Inferior parietal cortex (tissue), 1 donor: ENCODE data around the gene ETF1.

Source experiments
- DNase-seq: peaks from one replicate; pipeline ENCODE4 v3.0.0-alpha.2; 2016; ENCODE audit errors: extremely low spot score

Gene ETF1

DNA sequence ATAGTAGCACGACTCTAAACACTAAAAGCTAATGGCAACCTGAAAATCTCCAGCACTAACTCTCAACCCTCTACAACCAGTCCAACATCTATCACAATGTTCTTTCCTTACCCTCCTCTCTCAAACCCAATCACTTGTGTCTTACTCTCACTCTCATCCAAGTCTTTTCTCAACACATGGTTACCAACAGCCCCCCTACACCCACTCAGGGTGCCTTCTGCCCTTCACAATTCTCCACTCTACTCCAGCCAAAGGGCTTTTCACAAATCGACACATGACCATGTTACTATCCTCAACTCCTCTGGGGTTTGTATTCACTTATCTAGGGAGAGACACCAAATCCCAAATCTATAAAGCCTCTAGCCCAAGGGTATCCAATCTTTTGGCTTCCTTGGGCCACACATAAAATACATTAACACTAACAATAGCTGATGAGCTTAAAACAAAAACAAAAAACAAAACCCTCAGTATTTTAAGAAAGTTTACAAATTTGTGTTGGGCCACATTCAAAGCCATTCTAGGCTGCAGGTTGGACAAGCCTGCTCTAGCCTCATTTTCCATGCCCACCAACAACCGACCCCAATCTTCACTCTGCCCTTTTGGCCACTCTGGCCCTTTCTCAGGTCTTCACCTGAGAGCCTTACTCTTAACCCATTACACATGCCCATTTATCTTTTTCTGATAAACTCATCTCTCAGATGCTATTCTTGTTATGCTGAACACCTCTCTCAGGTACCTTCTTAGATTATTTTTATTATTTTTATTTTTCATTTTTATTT lies 20.5 kb upstream of the ETF1 start:
- no peak for DNase-seq

DNA sequence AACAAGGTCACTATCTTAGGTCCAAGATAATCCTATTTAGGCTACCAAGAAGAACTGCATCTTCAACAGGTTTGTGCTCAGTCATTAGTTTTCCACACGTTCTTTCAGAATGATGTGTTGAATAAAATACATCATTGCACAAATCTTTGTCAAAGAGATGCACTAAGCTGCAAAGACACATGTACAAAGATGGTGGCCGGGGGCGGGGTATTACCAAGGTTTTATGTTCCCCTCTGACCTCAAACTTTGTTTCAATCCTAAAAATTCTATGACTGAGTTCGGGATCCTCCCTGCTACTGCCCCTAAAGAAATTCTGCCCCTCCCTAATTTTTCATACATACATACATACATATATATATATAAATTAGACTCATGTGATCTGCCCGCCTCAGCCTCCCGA lies 17.9 kb upstream of the ETF1 start:
- DNase-seq = no peak

DNA sequence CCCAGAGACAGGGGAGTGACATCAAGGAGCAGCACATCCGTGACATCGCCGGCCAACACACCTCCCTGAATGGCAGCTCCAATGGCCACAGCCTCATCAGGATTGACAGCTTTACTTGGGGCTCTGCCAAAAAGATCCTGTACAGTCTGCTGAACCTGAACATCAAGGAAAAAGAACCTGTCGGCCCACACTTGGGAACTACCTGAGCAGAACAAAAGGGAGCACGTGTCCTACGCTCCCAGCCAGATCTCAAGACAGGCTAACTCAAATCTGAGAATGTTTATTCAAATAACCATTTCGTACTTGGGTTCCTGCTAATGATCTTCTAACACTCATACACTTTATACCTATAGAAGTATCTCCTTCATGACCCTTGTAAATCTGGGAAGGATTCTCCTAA lies 16.9 kb upstream of the ETF1 start:
- no peak for DNase-seq

DNA sequence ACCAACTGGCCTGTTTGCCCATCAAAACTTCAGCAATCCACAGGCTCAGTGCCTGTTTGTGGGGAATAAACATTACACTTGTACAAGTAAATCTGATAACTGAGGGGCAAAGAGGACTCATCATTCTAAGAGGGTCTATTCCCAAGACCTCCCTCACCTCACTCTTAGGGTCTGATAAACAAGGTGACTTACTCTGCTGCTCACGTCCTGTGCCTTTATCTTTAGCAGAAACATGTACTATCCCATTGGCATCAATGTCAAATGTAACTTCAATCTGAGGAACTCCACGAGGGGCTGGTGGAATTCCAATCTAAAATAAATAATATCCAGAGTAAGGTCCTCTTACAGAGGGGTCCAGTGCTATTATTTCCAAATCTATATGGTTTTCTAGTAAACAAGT lies 14.6 kb upstream of the ETF1 start:
- no peak for DNase-seq

DNA sequence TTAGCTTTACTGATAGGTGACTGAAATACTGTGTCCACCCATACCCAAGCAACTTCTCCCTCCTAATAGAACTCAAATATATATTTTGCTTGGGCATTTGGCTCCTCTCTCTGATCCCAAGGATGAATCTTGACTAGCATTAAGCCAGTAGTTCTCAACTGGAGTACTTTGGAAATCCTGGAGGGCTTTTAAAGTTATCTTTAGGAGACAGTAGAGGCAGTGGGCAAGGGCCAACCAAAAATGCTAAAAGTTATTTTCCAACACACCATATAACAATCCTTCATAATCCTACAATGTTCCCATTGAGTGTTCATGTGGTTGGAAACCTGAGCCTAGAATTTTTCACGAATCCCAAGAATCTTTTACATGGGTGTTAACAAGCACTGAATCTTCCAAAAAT lies 11.1 kb upstream of the ETF1 start:
- DNase-seq = no peak

DNA sequence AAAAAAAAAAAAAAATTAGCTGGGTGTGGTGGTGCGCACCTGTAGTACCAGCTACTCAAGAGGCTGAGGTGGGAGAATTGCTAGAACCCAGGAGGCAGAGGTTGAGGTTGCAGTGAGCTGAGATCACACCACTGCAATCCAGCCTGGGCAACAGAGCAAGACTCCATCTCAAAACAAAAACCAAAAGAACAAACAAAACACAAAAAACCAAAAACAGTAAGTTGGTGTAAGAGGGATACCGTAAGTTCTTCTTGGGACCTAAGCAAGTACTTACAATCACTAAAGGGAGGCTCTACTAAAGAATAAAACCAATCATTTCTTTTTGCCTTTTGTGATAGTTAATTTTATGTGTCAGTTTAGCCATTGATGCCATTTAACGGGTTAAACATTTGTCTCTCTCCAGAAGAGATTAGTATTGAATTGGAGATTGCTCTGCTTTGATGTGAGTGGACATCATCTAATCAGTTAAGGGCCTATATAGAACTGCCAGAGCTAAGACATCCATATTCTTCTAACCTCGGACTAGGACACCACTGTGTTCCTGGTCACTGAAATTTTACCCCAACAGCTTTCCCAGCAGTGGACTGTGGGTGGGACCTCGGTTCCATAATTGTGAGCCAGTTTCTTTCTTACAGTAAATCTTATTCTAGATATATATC lies 10.5 kb upstream of the ETF1 start:
- no peak for DNase-seq

DNA sequence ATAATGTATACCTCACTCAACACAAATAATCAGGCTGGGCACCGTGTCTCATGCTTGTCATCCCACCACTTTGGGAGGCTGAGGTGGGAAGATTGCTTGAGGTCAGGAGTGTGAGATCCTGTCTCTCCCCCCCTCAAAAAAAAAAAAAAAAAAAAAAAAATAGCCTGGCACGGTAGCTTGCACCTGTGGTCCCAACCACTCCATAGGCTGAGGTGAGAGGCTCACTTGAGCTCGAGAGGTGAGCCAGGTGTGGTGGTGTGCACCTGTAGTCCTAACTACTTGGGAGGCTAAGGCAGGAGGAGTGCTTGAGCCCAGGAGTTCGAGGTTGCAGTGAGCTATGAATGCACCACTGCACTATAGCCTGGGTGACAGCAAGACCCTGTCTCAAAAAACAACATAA lies 9.6 kb upstream of the ETF1 start:
- no peak for DNase-seq

DNA sequence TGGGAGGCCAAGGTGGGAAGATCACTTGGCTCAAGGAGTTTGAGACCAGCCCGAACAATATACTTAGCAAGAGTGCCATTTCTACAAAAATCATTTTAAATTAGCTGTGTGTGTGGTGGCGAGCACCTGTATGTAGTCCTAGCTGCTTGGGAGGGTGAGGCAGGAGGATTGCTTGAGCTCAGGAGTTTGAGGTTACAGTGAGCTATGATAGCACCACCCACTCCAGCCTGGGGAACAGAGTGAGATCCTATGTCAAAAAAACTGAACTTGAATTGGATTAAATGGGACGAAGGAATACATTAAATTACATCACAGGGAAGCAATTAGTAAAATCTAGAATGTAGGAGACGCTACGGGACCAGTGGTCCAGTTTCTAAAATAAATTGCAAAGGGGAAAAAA lies 6.4 kb upstream of the ETF1 start:
- DNase-seq = no peak

DNA sequence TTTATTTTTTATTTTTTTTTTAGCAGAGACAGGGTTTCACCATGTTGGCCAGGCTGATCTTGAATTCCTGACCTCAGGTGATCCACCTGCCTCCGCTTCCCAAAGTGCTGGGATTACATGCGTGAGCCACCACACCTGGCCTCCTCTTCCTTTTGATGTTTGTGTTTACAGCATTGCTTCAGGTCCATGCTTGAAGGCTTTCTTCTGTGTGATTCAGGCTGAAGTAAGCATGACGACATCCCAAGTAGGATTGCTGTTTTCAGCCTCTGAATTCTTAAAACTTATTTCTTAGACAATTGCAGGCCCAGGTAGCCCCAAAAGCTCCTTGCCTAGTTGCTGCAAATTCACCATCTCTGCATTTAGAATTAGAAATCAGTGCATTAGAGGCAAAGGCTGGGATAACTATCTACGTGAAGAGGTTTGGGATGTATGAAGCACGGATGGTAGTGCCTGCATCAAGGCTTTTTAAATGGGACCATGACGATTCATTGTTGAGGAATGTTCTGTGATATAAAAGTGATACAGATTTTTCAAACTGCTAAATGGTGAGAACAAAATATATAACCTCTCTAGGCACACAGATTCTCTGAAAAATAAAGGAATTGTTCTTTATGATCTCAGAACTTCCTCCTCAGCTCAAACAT lies 3.0 kb upstream of the ETF1 start:
- no peak for DNase-seq

DNA sequence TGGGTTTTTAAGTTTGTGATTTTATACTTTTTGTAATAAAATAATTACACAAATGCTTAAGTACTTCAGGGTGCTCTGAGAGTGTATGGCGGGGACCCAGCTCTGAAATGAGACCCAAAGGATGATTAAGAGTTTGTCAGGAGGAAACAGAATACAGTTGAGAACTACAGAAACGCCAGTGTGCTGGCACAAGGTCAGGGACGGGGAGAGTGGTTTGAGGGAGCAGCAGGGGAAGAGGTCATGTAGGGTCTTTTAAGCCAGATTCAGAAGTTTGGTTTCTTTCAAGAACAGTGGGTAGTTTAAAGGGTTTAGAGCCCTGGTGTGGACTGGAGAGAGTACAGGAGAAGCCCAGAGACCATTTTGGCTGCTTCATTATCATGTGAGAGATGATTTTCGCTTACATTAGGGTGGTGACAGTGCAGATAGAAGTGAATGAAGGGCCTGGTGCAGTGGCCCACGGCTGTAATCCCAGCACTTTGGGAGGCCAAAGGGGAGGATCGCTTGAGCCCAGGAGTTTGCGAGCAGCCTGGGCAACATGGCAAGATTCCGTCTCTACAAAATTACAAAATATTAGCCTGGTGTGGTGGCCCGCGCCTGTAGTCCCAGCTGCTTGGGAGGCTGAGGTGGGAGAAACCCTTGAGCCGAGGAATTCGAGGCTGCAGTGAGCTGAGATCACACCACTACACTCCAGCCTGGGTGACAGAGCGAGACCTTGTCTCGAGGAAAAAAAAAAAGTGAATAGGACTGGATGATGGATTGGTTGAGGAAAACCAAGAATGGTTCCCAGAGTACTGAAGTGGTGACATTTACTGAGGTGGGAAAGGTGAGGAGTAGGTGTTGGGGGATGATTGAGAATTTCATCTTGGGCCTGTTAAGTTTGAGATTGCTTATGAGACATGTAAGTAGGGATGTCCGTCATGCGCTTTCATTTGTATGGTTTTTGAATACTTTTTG lies 1.4 kb upstream of the ETF1 start:
- DNase-seq = no peak

DNA sequence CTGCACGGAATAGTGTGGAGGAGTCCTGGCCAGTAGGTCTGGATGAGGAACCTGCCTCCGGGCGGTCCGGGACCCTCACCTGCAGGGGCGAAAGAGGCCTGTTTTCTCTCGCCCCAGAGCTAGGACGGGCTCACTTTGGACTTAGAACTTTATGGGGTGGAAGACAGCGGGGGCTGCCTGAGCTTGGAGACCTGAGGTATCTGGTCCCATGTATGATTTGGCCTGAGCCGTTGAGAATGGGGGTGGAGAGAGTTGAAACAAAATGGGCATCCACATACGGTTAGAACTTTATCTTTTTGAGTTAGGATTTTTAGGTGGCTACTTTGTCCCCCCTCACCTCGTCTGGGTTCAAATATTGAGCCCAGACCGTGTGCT lies 681 bp upstream of the ETF1 start:
- DNase-seq = no peak

DNA sequence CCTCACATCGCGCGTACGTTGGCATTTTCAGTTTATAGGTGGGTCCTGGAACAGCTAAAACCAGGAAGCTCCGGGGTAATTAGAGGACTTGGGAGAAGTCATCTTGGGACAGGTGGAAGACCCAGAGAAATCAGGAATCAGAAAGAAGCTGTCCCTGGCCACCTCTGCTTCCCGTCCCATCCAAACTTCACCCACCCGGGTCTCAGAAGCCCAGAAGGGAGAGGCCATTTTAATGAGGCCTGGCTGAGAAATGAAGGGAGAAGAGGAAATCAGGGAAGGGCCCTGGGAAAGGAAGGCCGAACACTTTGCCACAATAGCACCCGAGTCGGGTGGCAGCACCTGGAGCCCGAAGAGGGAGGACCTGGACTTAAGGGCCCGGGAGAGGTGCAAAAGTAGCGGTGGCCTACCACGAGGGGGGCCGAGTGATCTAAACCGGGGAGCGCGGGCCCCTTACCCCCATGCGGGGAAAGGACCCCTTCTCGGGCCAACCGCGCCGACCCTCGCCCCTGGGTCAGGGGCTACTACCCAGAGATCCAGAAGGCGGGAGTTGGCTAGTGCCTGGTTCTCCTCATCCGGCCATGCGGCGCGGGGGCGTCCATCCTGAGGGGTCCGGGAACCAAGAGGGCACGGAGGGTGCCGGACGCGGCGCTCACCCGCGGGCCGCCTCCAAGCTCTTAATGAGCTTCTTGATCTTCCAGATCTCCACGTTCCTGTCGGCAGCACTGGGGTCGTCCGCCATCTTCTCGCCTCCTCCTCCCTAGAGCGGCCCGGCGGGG lies 668 bp downstream of the ETF1 start:
- DNase-seq = no peak

DNA sequence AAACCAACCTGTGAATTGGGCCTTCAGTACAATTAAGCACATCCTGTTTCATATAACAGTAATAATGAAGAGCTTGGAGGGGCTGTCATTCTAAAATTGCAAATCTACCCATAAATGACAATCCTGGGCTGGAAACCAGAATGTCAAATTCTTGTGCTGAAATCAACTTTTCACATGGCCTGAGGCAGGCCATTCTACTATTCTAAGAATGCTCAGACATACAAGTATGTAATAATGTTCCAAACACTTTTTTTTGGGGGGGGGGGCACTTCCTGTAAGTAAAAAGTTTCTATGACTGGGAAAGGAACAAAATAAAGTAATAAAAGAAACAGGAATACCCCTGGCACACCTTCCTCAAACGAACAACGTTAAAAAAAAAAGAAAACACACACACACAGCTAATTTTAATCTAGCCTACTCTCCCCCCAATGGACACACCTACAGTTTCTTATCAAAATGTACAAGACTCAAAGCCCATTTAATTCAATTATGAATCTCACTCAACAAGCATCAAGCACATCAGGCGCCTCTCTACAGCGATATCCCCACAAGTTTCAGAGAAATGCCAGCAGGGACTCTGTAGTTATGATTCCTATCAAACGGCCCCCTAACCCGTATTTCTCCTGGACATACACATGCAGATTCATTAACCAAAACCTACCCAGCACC lies 1.4 kb downstream of the ETF1 start:
- DNase-seq = no peak

DNA sequence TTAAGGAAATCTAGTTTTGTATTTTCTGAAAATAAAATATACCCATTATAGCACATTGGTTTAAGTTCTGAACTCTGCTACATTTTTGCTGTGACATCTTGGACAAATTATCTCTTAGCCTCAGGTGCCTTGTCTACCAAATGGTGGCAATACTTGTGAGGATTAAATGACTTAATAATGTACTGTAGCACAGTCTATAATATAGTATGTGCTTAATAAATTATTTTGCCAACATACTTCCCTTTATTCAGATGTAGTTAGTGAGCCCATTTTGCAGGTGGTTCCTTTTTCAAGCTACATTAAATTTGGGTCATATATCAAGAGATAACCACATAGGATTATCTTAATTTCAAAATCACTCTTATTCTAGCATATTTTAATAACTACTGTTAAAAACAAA lies 3.2 kb downstream of the ETF1 start:
- DNase-seq = no peak

DNA sequence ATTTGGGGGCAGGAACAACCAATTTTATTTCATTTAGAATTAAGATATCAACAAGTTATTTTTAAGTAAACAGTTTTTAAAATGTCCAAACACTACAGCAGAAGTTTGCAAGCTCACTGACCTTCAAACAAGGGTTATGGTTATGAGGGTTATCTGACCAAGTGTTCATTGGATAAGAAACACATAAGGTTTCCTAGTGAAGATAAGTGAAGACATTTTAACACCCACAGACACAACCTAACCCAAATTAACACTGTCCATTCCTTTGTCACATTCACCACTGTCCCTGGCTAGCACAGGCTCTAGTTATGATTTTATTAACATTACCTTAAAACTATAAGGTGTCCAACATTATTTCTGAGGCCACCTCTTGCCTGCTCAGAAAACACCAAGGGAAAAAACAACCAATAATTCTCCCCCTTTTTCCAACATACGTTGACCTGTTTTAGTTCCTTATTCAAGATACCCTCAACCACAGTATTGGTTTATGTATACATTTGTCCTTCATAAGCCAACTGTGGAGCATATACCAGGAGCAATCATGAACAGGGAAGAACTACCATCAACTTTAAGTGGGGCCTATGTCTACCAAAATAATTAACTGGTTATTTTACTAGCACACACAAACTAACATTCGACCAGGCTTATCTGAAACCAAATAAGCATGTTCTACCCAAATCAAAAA lies 4.0 kb downstream of the ETF1 start:
- DNase-seq = no peak

DNA sequence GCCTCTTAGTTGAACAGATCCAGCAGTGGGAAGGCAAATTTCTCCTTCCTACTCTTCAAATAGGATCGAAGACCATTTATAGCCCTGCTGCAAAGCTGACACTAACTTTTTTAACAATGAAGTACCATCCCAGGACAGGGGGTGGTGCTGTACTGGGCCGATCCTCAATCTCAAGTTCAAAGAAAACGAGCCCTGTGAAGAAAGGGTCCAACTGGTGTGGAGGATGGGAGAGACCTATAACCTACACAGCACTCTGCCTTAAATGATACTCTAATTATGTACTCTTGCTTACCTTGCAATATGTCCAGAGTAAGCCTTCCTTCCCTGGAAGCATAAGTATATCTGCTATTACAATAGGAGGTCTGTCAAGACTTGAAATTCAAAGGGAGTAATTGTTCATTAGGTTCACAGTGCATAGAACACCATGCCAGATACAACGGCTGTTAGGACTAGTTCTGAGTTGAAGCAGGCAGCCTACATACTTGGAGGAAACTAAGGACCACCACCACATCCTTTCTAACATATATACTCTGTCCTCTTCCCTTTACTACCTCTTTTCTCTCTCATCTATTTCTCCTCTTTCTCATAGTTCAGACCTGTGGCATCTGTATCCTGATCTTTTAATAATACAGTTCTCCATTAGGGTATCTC lies 6.2 kb downstream of the ETF1 start:
- DNase-seq = no peak

DNA sequence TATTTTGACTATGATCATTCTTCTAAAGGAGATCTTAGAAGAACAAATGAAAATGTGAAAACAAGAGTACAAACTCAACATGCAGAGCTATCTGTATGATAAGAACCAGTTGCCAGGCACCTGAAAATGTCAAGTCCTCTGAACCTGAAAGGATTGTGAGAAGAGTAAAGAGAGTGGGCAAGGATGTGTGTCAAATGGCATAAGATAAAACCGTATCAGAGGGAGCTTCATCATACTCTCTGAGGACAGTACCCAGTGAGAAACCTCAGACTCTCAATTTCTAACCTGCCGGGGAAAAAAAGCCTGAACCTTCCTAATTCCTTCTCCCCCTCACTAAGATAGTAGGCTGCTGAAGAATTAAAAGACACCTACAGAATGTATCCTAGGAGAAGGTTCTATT lies 6.8 kb downstream of the ETF1 start:
- no peak for DNase-seq

DNA sequence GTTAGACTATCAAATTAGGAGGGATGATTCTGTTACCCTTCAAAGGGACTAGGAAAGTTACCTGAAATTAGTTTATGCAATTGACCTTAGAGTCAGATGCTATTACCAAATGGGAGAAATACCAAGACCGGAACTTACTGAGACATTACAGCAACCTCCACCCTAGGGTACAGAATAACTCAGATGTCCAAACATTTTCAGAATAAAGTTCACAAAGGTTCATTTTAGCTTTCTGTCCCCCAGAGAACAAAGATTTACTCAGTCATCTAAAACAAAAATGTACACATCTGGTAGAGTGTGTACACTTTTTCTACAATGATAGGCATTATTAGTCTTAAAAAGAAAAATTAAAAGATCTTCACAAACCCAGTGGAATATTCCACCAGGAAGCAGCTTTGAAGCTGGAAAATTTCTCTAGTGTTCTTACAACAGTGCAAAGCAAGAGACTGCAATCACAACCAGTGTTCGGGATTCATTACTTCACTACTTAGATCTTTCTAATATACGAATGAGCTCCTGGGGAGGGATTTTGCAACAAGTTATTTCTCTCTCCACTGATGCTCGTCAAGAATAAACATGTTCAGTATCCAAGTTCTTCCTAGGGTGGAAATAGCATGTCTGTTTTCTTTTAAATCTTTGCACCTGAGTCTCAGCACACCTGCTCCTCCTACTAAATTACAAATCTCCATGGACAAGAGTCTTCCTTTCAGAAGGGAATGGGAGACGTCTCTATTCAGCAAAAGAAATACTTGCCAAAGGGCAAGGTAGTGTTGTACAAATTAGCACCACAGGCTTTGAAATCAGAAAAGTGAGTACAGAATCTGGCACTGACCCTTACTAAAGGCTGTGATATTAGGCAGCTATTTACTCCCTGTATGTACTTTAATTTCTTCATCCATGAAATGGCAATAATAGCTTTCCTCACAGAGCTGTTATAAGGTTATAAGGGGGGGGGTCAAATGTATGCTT lies 8.8 kb downstream of the ETF1 start:
- DNase-seq = no peak
